GM19193 (cell line): Measurements from ENCODE around the gene ARSB.

Experiments
- POLR2A ChIP-seq: IDR thresholded peaks from 4 replicates; pipeline ENCODE4 v1.6.1; 2011; ENCODE audit not compliant: insufficient read depth, insufficient read length; ENCODE audit errors: extremely low read depth

ARSB gene

DNA sequence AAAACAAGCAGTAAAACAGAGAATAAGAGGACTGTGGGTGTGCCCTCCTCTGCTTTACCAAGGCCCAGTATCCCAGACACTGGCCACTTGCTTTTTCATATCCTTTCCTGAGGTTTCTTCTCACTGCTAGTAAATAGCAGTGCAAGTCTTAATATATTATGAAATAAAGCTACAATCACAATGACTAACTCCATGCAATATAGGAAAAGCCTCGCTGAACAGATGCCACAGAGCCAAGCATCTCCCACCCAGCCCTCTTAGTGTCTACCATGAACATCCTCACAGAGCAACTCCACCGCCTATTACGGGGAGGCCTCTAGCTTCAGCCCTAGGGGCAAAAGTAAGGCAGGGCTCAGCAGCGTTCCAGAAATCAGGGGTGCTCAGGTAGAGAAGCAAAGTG, 205.8 kb downstream of the ARSB start:
- TF ChIP-seq POLR2A = no peak

DNA sequence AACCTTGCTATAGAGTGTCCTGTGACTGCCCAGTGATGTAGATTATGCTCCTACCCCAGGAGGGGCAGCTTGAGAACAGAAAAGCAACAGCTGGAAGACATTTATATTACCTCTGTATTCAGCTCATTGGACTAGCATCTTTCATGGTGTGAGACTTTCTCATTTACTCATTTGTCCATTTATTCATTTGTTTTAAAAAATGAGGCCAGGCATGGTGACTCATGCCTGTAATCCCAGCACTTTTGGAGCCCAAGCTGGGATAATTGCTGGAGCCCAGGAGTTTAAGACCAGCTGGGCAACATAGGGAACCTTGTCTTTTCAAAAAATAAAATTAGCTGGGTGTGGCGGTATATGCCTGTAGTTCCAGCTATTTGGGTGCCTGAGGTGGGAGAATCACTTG, 206.6 kb downstream of the ARSB start:
- TF ChIP-seq POLR2A = no peak

DNA sequence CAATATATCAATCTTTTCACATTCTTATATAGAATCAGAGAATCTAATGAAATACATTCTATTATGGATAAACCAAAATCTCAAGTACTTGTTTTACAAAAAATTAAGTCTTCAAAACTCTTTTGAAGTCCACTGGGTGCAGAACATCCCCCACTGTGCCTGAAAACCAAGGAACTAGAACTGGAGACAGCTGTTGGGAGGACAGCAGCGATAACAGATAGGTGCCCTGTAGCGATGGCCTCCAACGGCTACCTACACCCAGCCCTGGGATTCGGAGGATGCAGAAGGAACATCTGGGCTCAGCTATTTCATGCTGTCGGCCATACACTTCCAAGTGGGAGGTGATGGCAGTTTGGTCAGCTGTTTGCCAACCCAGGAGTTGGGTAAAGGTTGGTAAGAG, 207.2 kb downstream of the ARSB start:
- TF ChIP-seq POLR2A = no peak

DNA sequence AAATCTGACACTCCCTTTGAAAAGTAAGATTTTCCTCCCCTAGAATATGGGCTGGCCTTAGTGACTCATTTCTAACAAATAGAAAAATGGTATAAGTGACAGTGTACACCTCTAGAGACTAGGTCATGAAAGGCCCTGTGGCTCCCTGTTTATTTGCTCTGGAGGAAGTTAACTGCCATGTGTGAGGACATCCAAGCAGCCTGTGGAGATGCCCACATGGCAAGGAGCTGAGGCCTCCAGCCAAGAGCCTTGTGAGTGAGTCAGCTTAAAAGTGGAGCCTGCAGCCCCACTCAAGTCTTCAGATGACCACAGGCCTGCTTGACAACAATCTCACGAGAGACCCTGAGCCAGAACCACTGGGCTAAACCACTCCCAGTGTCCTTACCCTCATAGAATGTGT, 208.5 kb downstream of the ARSB start:
- no peak for TF ChIP-seq POLR2A

DNA sequence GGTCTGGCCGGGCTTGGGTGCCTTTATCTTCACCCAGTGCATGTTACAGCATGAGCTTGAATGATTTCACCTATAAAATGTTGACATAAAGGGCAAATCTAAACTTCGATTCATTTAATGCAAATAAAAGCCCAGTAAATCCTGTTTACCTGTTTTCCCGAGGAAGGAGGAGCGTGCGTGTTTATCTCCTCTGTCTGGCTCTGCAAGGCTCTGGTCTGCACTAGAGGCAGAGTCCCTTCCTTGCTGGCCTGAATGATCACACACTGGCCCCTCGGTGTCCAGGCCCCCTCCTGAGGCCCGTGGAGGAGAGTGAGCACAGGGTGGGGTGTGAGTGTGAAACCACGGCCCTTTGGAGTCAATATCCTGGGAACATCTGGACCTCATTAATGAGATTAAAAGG, 211.5 kb downstream of the ARSB start:
- TF ChIP-seq POLR2A = no peak

DNA sequence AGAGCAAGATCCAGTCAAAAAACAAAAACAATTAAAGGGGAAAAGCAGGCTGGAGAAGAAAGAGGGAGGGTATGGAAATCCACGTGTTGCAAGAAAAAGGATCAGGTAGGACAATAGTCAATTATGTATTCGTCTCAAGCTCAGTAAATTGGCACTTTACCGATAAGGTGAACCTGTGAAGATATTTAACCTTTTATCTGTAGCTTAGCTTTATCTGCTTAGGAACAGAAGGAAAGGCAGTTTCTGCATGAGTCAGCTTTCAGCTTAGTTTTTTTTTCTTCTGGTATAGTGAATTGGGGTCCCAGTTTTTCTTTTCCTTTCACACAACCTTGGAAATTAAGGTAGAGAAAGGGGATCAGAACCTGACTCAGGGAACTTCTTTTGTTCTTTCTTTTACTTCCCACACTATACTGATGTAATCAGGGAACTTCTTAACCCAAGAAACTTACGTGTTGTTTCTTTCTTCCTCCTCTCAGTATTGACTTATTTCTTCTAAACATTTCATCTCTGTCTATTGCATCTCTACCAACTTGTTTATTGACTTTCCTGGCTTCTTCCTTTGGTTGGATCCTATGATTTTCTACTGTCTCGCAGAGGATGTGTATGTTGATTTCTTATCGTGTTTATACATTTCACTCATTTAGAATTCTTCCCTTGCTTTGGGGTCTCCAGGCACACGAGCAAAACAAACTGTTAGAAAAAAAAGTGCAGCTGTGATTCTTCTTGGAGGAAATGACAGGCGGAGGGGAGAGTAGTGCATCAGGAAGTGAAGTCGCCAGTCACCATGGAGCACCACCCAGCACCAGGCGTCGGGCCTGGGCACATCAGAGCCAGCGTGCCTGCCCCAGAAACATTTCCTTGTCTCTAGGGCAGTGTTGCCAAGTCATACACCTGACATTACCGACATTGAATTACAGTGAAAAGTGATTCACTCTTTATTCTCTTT, 213.6 kb downstream of the ARSB start:
- TF ChIP-seq POLR2A = no peak

DNA sequence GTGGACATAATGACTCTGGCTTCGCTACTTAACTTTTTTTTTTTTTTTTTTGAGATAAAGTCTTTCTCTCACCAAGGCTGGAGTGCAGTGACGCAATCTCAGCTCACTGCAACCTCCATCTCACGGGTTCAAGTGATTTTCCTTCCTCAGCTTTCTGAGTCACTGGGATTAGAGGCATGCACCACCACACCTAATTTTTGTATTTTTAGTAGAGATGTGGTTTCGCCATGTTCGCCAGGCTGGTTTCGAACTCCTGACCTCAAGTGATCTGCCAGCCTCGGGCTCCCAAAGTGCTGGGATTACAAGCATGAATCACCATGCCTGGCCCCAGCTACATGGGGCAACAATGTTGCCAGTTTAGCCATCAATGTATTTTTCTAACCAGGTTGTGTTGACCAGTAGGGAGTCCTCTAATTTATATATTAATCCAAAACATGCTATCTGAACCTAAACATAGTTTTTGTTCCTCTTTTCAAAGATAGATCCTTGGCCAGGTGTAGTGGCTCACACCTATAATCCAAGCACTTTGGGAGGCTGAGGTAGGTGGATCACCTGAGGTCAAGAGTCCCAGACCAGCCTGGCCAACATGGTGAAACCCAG, 216.2 kb downstream of the ARSB start:
- TF ChIP-seq POLR2A = no peak

DNA sequence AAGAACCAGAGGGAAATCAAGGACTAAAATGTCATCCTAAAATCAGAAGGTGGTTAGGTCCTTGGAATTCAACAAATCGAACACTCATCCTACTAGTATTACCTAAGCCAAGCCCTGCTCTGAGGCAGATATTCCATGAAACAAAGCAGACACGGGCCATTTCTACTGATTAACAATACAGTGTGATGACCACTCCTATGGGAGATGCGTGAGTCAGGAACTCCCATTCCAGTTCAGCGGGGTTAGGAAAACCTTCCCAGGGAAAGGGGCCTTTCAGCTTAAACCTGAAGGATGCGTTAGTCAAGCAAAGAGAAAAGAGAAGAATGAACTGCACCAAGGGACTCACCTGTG, 218.7 kb downstream of the ARSB start:
- no peak for TF ChIP-seq POLR2A

DNA sequence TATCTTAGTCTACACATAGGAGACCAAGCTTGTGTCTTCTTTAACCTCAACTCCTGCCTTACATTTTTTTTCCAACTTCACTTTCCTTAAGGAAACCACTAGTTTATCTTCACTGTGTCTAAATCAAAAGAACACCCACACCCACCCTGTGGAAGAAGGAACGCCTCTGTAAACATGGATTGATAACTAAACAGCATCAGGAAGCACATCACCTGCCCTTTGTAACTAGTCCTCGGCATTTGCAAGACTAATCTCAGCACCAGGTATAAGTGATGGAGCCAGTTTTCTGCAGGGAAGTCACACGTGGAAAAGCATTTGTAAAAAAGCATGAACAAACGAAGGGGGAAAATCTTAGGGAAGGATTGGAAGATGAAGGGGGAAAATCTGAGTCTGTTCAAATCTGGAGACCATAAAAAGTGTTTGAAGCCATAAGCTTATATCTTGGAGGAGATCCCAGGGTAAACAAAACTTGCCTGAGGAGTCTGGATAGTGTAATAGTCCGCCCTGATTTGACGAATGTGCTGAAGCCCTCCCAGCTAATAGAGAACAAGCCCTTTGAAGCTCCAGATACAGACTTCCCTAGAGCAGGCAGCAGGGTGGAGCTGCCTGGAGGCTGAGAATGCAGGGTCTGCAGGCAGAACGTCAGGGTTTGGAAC, 219.2 kb downstream of the ARSB start:
- no peak for TF ChIP-seq POLR2A

DNA sequence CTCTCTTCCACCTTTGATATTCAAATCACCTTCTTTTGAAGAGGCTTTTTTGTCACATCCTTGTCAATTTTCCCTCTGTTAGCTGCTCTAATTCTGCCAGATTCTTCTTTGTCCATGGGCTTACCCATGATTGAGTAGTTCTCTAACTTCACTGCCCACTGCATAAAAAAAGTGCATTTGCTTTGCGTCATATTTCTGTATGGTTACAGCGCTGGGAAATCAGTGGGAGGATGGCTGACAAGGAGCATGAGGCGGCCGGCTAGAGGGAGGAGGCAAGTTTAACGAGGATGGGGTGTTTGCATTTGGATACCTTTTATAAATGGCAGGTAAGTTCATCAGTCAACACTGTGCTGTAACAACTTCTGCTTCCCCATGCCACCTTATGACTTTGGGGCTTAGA, 220.0 kb downstream of the ARSB start:
- TF ChIP-seq POLR2A = no peak

DNA sequence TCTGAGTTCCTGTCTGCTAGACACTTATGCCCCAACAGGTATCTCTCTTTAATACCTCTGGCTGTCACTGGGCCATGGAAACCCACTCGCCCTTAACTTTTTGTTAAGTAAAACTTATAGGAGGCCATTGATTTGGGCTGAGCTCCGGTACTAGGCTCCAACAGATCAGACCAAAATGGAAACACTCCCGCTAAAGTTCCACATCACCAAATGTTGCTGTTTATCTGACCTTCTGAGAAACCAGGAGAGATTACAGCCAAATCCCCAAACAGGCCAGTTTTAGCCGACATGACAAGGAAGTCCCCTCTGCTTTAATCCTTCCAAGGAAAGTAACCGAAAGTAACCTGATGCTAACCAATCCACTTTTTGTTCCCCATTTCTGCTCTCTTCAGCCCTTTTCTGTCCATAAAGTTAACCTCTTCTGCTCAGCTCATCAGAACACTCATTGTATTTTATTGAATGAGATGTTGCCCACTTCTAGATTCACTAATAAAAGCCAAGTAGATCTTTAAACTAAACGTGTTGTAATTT, 221.4 kb downstream of the ARSB start:
- no peak for TF ChIP-seq POLR2A

DNA sequence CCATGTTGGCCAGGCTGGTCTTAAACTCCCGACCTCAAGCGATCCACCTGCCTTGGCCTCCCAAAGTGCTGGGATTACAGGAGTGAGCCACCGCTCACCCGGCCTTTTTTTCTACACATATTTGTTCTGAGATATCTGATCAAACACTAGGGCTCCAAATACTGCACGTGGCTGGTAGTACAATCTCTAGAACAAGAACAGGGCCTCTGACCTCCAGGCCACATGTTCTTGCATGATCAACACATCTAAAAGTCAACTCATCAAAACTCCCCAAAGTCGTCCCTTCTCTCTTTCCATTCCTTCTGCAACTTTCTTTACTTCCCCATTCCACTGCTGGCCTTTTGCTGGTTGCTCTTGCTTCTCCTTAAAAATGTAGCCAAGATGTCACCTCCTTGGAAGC, 223.3 kb downstream of the ARSB start:
- TF ChIP-seq POLR2A = no peak

DNA sequence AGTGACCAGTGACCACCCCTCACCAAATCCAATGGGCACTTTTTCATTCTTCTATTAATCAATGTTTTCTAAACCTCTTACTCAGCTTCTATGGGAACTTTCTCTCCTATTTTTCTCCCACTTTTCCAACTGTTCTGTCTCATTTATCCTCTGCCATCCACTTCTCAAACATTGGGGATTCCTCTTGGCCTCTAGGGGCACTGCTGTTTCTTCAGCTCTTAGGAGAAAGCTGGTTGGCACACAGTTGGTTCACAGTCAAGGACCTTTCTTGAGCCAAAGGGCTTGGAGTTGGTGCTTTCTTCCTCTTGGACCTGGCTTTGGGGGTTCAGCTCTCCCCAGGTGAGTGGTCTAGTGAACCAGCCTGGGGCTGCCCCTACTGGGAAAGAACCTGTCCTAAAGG, 224.3 kb downstream of the ARSB start:
- TF ChIP-seq POLR2A = no peak

DNA sequence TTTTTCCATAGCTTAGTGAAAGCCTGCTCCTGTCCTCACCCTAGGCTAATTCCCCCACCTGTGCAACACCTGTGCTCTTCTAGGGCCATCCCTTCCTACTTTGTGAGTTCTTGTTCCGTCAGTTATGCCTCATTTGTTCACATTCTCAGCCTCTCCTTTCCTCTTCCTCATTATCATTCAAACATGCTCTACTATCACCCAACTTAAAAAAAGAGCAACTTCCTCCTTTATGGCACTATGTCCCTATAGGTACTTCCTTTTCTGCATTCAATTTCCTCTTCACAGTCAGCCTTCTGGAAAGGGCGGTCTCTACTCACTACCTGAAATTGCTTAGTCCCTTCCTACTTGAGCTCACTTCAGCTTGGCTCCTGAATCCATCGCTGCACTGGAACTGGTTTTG, 224.7 kb downstream of the ARSB start:
- no peak for TF ChIP-seq POLR2A

DNA sequence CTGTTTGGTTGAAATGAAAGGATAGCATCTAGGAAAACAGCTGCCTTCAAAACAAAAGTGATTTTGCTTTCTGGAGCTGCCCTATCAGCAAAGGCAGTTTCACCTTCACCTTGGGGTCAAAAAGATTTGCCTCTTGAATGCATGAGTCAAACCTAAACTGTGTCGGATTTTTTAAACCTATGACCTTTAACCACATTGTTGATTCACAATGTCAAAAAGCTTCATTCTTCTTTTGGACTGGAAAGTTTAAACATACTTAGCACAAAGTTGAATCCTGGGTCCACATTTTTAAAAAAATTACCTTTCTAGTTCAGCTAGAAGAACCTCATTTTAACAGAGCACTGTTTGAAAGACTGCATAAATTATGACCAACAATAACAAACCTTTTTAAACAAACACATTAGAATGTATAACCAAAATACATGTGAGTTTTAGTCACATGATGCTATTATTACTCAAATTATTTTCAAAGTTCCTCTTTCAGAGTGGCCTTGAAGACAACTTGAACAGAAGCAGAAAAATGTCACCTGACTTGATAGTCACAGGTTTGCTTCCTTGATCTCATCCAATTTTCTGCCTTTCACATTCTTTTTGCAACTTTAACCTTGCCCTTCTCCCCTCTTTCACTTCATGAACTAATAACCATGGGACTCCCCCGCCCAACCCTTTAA, 226.8 kb downstream of the ARSB start:
- no peak for TF ChIP-seq POLR2A

DNA sequence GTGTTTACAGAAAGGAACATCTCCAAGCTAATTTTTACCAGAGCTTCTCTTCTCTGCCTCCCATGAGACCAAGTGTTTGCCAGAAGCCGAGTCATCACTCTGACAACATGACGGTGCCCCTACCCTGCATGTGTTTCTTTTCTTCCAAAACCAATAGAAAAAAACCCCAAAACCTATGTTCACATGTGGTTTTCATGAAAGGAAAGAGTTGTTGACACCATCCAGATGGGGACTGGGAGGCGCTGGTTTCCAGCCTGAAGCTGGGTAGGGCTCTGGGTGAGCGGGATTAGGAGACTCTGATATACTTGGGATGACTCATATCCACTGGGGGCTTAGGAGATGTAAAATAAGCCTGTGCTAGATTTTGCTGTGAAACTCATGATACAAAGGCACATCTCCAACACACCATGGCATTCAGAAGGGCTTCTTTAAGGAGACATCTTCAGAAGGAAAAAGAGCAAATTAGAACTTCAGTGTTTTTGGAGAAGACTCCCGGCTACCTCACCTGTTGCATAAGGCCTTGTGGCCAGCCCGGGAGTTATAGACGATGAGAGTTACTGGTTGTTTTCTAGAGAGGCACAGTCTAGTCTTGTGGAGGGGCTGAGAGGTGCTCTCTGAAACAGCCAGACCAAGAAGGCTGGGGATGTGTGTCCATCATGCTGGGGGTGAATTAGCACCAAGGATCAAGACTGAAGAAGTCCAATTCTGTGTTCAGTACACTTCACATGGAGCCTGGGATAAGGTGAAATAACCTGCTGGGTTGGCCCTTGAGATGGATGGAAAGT, 227.6 kb downstream of the ARSB start:
- TF ChIP-seq POLR2A = no peak
